H1 (cell line): Measurements from ENCODE around the gene PAK5. TPM values are rescaled to one million over a fixed set of nuclear protein-coding genes. Genes with fewer than 3 reads are reported as not detected.

Source experiments
- ASH2L ChIP-seq: fragments of 200-600, 300-600 bp; sonication (generic); IDR thresholded peaks from one replicate; pipeline ENCODE4 v1.7.1; 2017; ENCODE audit warnings: low read length
- ATF3 ChIP-seq: IDR thresholded peaks from 2 replicates; pipeline ENCODE4 v1.6.1; 2011; ENCODE audit warnings: low read depth, mild to moderate bottlenecking, low read length; ENCODE audit not compliant: insufficient read depth
- CHD1 ChIP-seq: IDR thresholded peaks from 2 replicates; pipeline ENCODE4 v1.6.1; 2012; ENCODE audit warnings: low read depth, low read length, improper control_type of control experiment
- CHD2 ChIP-seq: IDR thresholded peaks from 2 replicates; pipeline ENCODE4 v1.6.1; 2012; ENCODE audit warnings: low read length, improper control_type of control experiment
- CHD7 ChIP-seq: fragments of 300-600 bp; sonication (generic); IDR thresholded peaks from 2 replicates; pipeline ENCODE4 v1.7.1; 2012; ENCODE audit warnings: low read length, moderate library complexity, mild to moderate bottlenecking, inconsistent platforms; ENCODE audit not compliant: insufficient replicate concordance
- EP300 ChIP-seq, 2 experiments: IDR thresholded peaks; 1 replicate in 1 of 2; 2 replicates in 1 of 2; pipeline ENCODE4 v1.6.1; 2011 to 2012; ENCODE audit warnings: low read depth in 2 of 2, low read length in 2 of 2, mild to moderate bottlenecking in 2 of 2, borderline replicate concordance in 1 of 2, inconsistent platforms in 1 of 2, moderate library complexity in 1 of 2
- POLR2A ChIP-seq, 2 experiments: IDR thresholded peaks; 1 replicate in 1 of 2; 2 replicates in 1 of 2; pipeline ENCODE4 v1.6.1; 2011; ENCODE audit warnings: low read depth in 2 of 2, low read length in 2 of 2, mild to moderate bottlenecking in 2 of 2; ENCODE audit errors: control extremely low read depth in 1 of 2
- RNF2 ChIP-seq: fragments of 200-900, 300-1000 bp; sonication (generic); IDR thresholded peaks from 2 replicates; pipeline ENCODE4 v1.7.1; 2016; ENCODE audit warnings: borderline replicate concordance, low read depth, mild to moderate bottlenecking, antibody characterized with exemption, low read length; ENCODE audit not compliant: poor library complexity, severe bottlenecking; ENCODE audit errors: missing control alignments
- SP2 ChIP-seq: IDR thresholded peaks from 2 replicates; pipeline ENCODE4 v1.6.1; 2012; ENCODE audit warnings: mild to moderate bottlenecking, low read length, inconsistent platforms
- SRF ChIP-seq: IDR thresholded peaks from 2 replicates; pipeline ENCODE4 v1.6.1; 2011; ENCODE audit warnings: mild to moderate bottlenecking, low read depth, low read length, moderate library complexity
- TCF12 ChIP-seq: IDR thresholded peaks from 2 replicates; pipeline ENCODE4 v1.6.1; 2011; ENCODE audit warnings: low read depth, mild to moderate bottlenecking, low read length
- TEAD4 ChIP-seq: IDR thresholded peaks from 2 replicates; pipeline ENCODE4 v1.6.1; 2012; ENCODE audit warnings: low read depth, low read length, inconsistent platforms, mixed read lengths
- polyA plus RNA-seq, 7 experiments: library from polyadenylated mRNA; depleted of rRNA in 3 of 7; stranded (reverse) in 5 of 7; unstranded in 2 of 7; fragments of >200 nt in 5 of 7; fragments of 200-250 nt in 2 of 7; gene quantifications; 1 replicate in 5 of 7; 2 replicates in 1 of 7; 4 replicates in 1 of 7; pipeline versions ENCODE4 v1.2.1 to v1.2.3, GENCODE V29; 2011 to 2013; ENCODE audit warnings: missing spikeins in 2 of 7, mixed read lengths in 2 of 7
- total RNA-seq: library from RNA; stranded (reverse); fragmentation: NEBNext Ultra II Directional; extraction: Animal tissue kit (Norgen Biotek cat#: 25700); gene quantifications from 2 replicates; pipeline ENCODE4 v1.2.1, GENCODE V29; 2021

Gene PAK5
- total and polyA plus RNA-seq, 2 of the 8 experiments (the other 6 are each of a cell fraction or from before 2014, with no cell fraction given) = 0.54 to 0.80 TPM

DNA sequence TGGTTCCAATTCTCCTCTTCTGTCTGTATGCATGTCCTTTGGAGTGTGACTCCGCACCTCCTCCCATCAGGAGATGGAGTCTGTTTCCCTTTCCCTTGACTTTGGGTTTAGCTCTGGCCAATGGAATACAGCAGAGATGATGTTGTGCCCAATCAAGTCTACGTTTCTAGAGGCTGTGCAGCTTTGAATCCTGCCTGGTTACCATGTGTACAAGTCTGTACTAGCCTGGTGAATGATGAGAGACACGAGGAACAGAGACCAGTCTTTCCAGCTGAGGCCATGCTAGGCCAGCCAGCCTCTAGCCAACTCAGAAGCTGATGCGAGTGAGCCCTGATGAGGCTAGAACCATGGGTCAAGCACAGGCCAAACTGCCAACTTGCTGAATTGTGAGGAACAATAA, 241.3 kb downstream of the PAK5 start (continued):
- no peak for TF ChIP-seq CHD7
- TF ChIP-seq TCF12 = no peak
- TF ChIP-seq RNF2 = no peak
- TF ChIP-seq CHD1 = no peak
- TF ChIP-seq POLR2A (IDR thresholded peaks at IDR 0.05; ENCODE audit: control extremely low read depth in 1 of 2, low read depth in 2 of 2, low read length in 2 of 2) = no peak
- no peak for TF ChIP-seq EP300 (IDR thresholded peaks at IDR 0.05; ENCODE audit: borderline replicate concordance in 1 of 2, low read depth in 2 of 2, low read length in 2 of 2)
- TF ChIP-seq ASH2L = no peak
- no peak for TF ChIP-seq SP2
- no peak for TF ChIP-seq TEAD4
- no peak for TF ChIP-seq SRF
- TF ChIP-seq CHD2 = no peak
- no peak for TF ChIP-seq ATF3
- TF ChIP-seq, all 59 proteins: peak for 0
